BLaER1 (cell line): Measurements from ENCODE around the gene ARFGAP2.

Source experiments
- H3K27ac ChIP-seq: shearing (Covaris generic); formaldehyde crosslinking; 2 replicates; pipeline ENCODE4 v1.8.1; 2022
- H3K27me3 ChIP-seq: shearing (Covaris generic); formaldehyde crosslinking; 2 replicates; pipeline ENCODE4 v1.8.1; 2022
- H3K36me3 ChIP-seq: shearing (Covaris generic); formaldehyde crosslinking; 2 replicates; pipeline ENCODE4 v1.8.1; 2022
- H3K4me1 ChIP-seq: shearing (Covaris generic); formaldehyde crosslinking; 2 replicates; pipeline ENCODE4 v1.8.1; 2022
- H3K4me2 ChIP-seq: shearing (Covaris generic); formaldehyde crosslinking; 2 replicates; pipeline ENCODE4 v1.8.1; 2022
- H3K4me3 ChIP-seq: shearing (Covaris generic); formaldehyde crosslinking; 2 replicates; pipeline ENCODE4 v1.8.1; 2022
- H3K9ac ChIP-seq: shearing (Covaris generic); formaldehyde crosslinking; 2 replicates; pipeline ENCODE4 v1.8.1; 2022
- H3K9me3 ChIP-seq: shearing (Covaris generic); formaldehyde crosslinking; 2 replicates; pipeline ENCODE4 v1.8.1; 2022
- H4K20me1 ChIP-seq: shearing (Covaris generic); formaldehyde crosslinking; 2 replicates; pipeline ENCODE4 v1.8.1; 2022
- Cebpa-rat ChIP-seq: shearing (Covaris generic); IDR thresholded peaks from 2 replicates; pipeline ENCODE4 v1.8.1; 2022

ARFGAP2 gene

DNA sequence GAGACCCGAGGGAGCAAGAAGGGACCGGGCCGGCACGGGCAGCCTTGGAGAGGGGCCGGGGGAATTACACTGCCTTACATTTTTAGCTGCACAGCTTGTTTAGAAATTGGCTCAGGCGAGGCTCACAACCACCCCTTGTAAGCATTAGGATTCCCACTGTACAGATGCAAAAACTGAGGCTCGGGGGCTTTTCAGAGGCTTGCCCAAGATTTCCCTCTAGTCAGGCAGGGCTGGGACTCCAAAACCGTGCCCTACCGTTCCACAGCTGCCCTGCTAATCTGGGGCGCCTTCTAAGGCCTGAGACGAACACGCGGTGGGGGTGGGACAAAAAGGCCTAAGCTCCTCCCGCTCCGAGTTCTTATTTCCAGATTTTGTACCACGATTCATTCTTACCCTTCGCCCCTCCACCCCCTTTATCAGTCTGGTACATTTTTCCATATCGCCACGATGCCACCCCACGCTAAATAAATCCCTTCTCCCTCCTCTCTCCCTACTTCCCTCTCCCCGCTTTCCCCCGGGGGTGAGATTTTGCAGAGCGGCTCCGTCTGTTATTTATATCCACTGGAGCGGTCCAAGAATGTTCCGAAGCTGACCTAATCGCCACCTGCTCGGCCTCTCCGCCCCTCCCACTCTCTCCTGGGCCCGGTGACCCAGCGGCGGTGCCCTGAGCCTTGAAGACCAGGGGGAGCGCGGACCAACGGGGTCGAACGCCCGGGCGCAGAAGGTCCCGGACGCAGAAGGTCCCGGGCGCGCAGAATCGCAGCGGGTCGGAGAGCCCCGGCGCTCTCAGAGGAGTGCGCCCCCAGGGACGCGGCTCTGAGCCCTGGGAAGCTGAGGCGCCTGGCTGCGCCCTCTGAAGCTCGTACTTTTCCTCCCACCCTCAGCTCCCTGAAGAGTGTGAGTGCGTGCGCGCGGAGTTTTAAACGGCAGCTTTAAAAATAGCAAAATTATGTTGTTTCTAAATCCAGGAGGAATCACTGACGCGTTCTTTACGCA, 10.3 kb upstream of the ARFGAP2 start:
- TF ChIP-seq Cebpa-rat, result no peak
- Histone ChIP-seq H3K9ac (peak overlapping the region; percentile 93), H3K36me3 (peaks cover 12% of the 10 kb centered on the region), H3K4me2 (peak overlapping the region; percentile 93), H4K20me1 (peaks cover 17% of the 10 kb centered on the region; the same call in 1 of the 2 replicates), H3K27me3 (no peaks in the 10 kb centered on the region), H3K9me3 (no peaks in the 10 kb centered on the region), H3K4me1 (peaks cover 62% of the 10 kb centered on the region), H3K27ac (peak overlapping the region; percentile 88), H3K4me3 (peak overlapping the region; percentile 90)

DNA sequence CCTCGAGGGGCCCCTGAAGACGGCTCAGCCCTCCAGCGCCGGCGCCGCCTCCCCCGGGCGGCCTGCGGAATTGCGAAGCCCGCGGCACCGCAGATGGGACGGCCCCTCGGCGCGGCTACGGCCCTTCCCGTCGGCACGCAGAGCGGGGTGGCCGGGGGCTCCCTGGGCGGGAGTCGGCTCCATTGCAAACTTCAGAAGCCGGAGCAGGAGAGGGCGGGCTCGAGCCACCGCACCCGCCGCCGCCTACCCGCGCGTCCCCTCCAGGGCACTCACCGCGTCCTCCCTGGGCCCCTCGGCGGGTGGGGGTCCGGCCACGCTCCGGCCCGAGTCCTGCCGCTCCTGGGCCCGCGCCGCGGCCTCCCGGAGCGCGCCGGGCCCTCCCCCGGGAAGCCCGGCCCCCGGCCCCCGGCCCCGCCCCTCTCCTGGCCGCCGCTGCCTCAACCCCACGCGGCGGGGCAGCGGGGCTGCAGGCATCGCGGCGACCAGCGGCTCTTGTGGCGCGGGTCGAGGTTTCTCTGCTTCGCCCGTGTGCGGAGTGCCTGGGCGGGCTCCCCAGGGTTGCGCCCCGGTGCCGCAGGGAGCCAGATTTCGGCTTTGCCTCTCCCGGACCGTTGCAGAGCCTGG, 9.5 kb upstream of the ARFGAP2 start, which contains the start of gene PACSIN3:
PACSIN3 (minus strand) TSS at position 359 of the 624 bp plus-strand sequence. CDS start 3,707 bp downstream, outside the sequence.
- Histone ChIP-seq H3K4me3 (peak within 1 kb of the TSS; percentile 90), H3K27me3 (no peaks in the 10 kb centered on the region), H3K4me1 (peaks cover 62% of the 10 kb centered on the region), H3K36me3 (peaks cover 20% of the 10 kb centered on the region), H3K4me2 (peak within 1 kb of the TSS; percentile 93), H3K9me3 (no peaks in the 10 kb centered on the region), H3K9ac (peak within 1 kb of the TSS; percentile 93), H4K20me1 (peaks cover 17% of the 10 kb centered on the region; the same call in 1 of the 2 replicates), H3K27ac (peak within 1 kb of the TSS; percentile 88)
- TF ChIP-seq Cebpa-rat, result no peak

DNA sequence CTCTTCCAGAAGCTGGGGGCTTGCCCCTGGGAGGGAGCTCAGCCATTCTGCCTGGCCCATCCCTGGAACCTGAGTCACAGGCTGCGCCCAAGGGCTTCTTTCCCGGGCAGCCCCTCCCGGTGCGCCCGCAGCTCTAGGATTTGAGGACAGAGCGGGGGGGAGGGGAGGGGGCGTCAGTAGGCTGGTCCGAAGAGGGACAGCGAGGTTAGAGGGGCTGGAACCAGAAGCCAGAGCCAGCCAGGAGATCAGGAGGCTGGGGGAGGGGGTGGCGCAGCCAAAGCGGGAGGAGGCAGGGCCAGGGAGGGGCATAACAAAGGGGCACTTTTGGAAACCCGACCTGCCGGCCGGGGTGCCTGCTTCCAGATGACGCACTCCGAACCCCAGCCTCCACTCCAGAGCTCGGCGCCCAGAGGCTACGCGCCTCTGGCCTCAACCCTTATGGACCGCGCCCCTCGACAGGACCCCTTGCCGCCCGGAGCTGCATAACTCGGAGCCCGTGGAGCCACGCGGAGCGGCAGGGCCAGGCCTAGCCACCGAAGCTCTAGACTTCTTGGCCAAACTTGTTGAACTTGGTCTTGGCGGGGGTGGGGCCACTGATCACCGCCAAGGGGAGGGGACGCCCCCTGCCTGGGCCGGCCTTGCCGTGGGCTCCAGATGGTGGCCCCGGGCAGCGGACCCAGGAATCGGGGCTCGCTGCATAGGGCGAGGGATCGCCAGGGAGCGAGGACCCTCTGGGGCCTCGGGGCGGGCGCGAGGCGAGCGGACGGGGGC, 8.8 kb upstream of the ARFGAP2 start:
- Histone ChIP-seq H3K4me2 (peak overlapping the region; percentile 93), H3K4me1 (peaks cover 62% of the 10 kb centered on the region), H3K27ac (peak overlapping the region; percentile 88), H3K27me3 (no peaks in the 10 kb centered on the region), H4K20me1 (peaks cover 17% of the 10 kb centered on the region; the same call in 1 of the 2 replicates), H3K4me3 (peak overlapping the region; percentile 90), H3K9me3 (no peaks in the 10 kb centered on the region), H3K9ac (peak overlapping the region; percentile 93), H3K36me3 (peaks cover 26% of the 10 kb centered on the region)
- TF ChIP-seq Cebpa-rat, result no peak

DNA sequence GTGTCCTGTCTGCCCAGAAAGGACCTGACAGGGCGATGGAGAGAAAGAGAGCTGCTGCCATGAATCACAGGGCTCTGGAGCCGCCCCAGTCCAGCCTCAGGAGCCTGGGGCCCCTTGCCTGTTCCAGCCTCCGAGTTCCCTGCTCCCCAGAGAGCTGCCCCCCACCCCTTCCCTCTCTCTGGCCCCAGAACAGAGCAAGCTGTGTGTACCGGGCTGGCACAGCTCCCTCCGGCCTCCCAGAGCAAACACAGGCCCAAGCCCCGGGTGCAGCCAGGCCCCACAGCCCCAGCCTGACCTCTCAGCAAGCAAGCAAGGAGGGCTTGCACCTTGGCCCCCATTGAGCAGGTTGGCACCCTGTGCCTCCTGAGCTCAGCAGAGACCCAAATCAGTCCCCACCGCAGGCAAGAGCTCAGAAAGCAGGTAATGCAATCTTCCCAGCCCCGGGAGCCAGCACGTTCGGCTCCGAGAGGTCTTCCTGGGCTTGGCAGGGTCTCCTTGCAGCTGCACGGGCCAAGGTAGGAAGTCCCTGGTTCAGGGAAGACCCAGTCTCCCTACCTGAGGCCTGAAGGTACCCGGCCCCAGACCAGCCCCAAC, 8.1 kb upstream of the ARFGAP2 start:
- Histone ChIP-seq H4K20me1 (peaks cover 17% of the 10 kb centered on the region; the same call in 1 of the 2 replicates), H3K4me1 (peaks cover 62% of the 10 kb centered on the region), H3K4me2 (peak overlapping the region; percentile 93), H3K36me3 (peaks cover 33% of the 10 kb centered on the region), H3K27me3 (no peaks in the 10 kb centered on the region), H3K4me3 (peak overlapping the region; percentile 90), H3K9ac (peak overlapping the region; percentile 93), H3K9me3 (no peaks in the 10 kb centered on the region), H3K27ac (peak overlapping the region; percentile 88)
- TF ChIP-seq Cebpa-rat, result no peak

DNA sequence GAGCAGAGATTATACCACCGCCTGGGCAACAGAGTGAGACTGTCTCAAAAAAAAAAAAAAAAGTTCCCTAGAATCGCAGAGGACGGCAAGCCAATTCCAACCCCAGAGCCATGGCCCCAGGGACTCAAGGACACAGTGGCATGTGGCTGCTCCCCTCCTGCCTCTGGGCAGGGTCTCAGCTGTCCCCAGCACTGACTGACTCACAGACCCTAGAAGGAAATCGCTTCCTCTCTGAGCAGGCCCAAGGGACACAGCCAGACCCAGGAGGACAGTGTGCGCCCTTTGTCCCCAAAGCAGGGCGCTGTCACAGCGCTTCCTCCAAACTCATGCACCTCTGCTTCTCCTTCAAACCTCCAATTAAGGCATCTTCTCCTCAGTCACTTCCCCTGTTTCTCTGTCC, 7.3 kb upstream of the ARFGAP2 start:
- peak overlapping the region; percentile 93; the same call in 1 of the 2 replicates for H3K9ac ChIP-seq
- peaks cover 59% of the 10 kb centered on the region for H3K4me1 ChIP-seq
- H3K4me3 ChIP-seq, result peak overlapping the region; percentile 90; the same call in 1 of the 2 replicates
- no peaks in the 10 kb centered on the region for H3K9me3 ChIP-seq
- H3K27ac ChIP-seq, result peak overlapping the region; percentile 88
- H3K27me3 ChIP-seq, result no peaks in the 10 kb centered on the region
- TF ChIP-seq Cebpa-rat, result no peak
- peak overlapping the region; percentile 93 for H3K4me2 ChIP-seq
- H3K36me3 ChIP-seq, result peaks cover 41% of the 10 kb centered on the region
- peaks cover 17% of the 10 kb centered on the region; the same call in 1 of the 2 replicates for H4K20me1 ChIP-seq

DNA sequence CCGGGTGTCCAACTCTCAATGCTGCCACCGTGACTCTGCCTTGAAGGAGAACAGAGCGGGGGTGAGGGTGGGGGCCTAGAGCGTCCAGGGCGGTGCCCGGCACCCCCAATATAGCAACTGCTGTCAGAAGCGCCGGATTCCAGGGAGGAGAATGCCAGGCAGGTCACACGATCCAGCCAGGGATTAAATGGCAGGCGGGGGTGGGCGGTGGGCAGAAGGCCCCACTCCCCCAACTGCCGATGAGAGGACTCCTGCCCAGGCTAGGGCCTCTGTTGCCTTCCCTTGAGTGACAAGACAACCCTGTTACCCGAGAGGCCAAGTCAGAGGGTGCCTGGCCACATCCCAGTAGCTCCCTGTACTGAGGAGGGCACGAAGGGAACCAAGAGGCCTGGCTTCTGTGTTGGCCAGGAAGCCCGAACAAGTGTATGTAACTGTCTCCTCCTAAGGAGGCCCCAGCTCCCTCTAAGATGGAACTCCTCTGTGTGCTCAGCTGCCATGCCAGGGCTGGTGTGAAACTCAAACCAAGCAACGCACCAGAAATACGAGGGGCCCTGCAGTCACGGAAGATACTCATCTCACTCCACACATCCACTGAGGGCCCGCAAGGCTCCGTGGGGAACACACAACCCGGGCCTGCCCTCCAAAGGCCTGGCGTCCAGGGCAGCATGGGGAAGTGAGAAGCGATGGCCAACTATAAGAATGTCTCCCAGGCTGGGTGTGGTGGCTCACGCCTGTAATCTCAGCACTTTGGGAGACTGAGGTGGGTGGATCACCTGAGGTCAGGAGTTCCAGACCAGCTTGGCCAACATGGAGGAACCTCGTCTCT, 6.6 kb upstream of the ARFGAP2 start:
- Histone ChIP-seq H3K27me3 (no peaks in the 10 kb centered on the region), H3K4me3 (no peak overlapping the region), H3K9ac (peak overlapping the region; percentile 93; the same call in 1 of the 2 replicates), H3K36me3 (peaks cover 49% of the 10 kb centered on the region), H3K4me1 (peaks cover 56% of the 10 kb centered on the region), H3K4me2 (peak overlapping the region; percentile 93), H3K27ac (peak overlapping the region; percentile 88), H3K9me3 (no peaks in the 10 kb centered on the region), H4K20me1 (peaks cover 17% of the 10 kb centered on the region; the same call in 1 of the 2 replicates)
- no peak for TF ChIP-seq Cebpa-rat

DNA sequence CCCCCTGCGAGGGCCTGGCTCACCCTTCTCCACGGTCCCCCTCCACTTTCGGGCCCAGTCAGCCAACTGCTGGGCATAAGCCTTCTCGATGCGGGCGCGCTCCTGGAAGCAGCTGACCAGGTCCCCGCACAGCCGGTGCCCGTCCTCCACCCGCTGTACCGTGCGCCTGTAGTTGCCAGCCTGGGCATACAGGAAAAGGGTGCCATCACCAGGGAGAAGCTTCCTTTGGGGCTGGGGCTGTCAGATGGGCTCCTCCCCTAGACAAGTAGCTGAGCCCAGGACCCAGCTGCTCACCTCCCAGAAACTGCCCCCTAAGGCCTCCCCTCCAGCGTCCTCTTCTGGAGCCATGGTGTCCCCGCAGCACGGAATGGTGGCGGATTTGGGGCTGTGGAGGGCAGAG, 5.7 kb upstream of the ARFGAP2 start:
- Histone ChIP-seq H3K4me1 (peaks cover 56% of the 10 kb centered on the region), H3K27ac (no peak overlapping the region), H3K36me3 (peaks cover 51% of the 10 kb centered on the region), H3K4me2 (no peak overlapping the region), H3K27me3 (no peaks in the 10 kb centered on the region), H3K4me3 (no peak overlapping the region), H4K20me1 (peaks cover 17% of the 10 kb centered on the region; the same call in 1 of the 2 replicates), H3K9ac (no peak overlapping the region), H3K9me3 (no peaks in the 10 kb centered on the region)
- TF ChIP-seq Cebpa-rat, result no peak

DNA sequence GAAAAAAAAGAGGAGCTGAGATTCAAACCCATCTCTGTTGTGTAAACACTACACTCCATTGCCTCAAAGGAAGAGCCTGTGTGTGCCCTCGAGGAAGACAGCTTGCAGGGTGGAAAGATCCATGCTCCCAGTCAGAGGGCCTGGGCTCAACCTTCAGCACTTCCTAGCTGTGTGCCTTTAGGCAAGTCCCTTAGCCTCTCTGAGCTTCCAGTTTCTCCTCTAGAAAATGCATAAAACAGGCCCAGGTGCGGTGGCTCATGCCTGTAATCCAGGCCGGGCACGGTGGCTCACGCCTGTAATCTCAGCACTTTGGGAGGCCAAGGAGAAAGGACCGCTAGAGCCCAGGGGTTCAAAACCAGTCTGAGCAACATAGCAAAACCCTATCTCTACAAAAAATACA, 4.6 kb upstream of the ARFGAP2 start:
- peaks cover 49% of the 10 kb centered on the region for H3K4me1 ChIP-seq
- H3K4me3 ChIP-seq, result no peak overlapping the region
- no peak overlapping the region for H3K4me2 ChIP-seq
- peaks cover 51% of the 10 kb centered on the region for H3K36me3 ChIP-seq
- no peak overlapping the region for H3K27ac ChIP-seq
- no peaks in the 10 kb centered on the region for H3K9me3 ChIP-seq
- H3K9ac ChIP-seq, result no peak overlapping the region
- no peak for TF ChIP-seq Cebpa-rat
- H3K27me3 ChIP-seq, result no peaks in the 10 kb centered on the region
- peaks cover 18% of the 10 kb centered on the region for H4K20me1 ChIP-seq
